HepG2 (cell line): ENCODE results near the gene HIVEP2. TPM values are rescaled to one million over a fixed set of nuclear protein-coding genes. Genes with fewer than 3 reads are reported as not detected.

Experiments used
- ATAC-seq: fragments of 200-7000 bp; cut with Tn5 transposase; 3 replicates; pipeline ENCODE4 v1.9.1; 2020; ENCODE audit warnings: mild to moderate bottlenecking, moderate library complexity
- BruUV-seq: library from RNA; stranded (reverse); fragments of 400-500 nt; replicated peaks from 2 replicates; lab custom pipeline; 2021; lab: Mats Ljungman, UMichigan
- CTCF ChIA-PET: fragments of 300-600 bp; formaldehyde crosslinking; extraction: SDS; loops from one replicate; lab custom pipeline; 2021; ENCODE audit warnings: low total read pairs, inconsistent platforms, low intra/inter-chr PET ratio; lab: Yijun Ruan, JAX
- POLR2A ChIA-PET: fragments of 350-600 bp; sonication (Branson Sonifier 250); formaldehyde crosslinking; loops from one replicate; lab custom pipeline; 2020; ENCODE audit warnings: antibody characterized with exemption, inconsistent platforms; lab: Yijun Ruan, JAX
- DNase-seq: peaks from one replicate; pipeline ENCODE4 v3.0.0-alpha.2; 2015; ENCODE audit warnings: low spot score
- FAIRE-seq: peaks from 3 replicates; lab custom pipeline; 2011; peaks lifted over from hg19 to GRCh38; lab: Jason Lieb, UNC
- H2AFZ ChIP-seq: one replicate; pipeline ENCODE4 v1.6.1; 2011; ENCODE audit warnings: low read length, inconsistent platforms
- H3K27ac ChIP-seq: fragments of 300-600 bp; 3 replicates; pipeline ENCODE4 v1.8.0; 2011; ENCODE audit warnings: mixed run types, mild to moderate bottlenecking, mixed read lengths, low read length, inconsistent platforms; ENCODE audit not compliant: insufficient read depth; ENCODE audit errors: extremely low read length
- H3K27me3 ChIP-seq, 2 experiments: fragments of 200-600 bp in 1 of 2; 2 replicates in 1 of 2; 3 replicates in 1 of 2; pipeline versions ENCODE4 v1.6.0 to v1.8.0; 2011; ENCODE audit warnings: low read length in 2 of 2, mild to moderate bottlenecking in 2 of 2, moderate library complexity in 2 of 2, inconsistent platforms in 1 of 2; ENCODE audit not compliant: insufficient read depth in 2 of 2, control insufficient read depth in 1 of 2
- H3K36me3 ChIP-seq, 2 experiments: fragments of 200-600 bp in 1 of 2; replicated peaks in 1 of 2; 2 replicates in 1 of 2; 3 replicates in 1 of 2; pipeline versions ENCODE4 v1.5.1 to v1.8.0; 2011; ENCODE audit warnings: low read length in 2 of 2, inconsistent platforms in 1 of 2; ENCODE audit not compliant: insufficient read depth in 2 of 2, control insufficient read depth in 1 of 2
- H3K4me1 ChIP-seq: 2 replicates; pipeline ENCODE4 v1.5.1; 2012; ENCODE audit warnings: low read length, inconsistent platforms; ENCODE audit not compliant: insufficient read depth
- H3K4me2 ChIP-seq: 2 replicates; pipeline ENCODE4 v1.6.0; 2011; ENCODE audit warnings: low read depth, low read length, inconsistent platforms
- H3K4me3 ChIP-seq, 3 experiments: fragments of 200-600 bp in 1 of 3; sonication (generic), shearing (Covaris generic) in 1 of 3; replicated peaks in 1 of 3; 2 replicates each; pipeline ENCODE4 v1.5.1; 2011 to 2016; ENCODE audit warnings: low read length in 3 of 3, inconsistent platforms in 2 of 3, low read depth in 2 of 3, mild to moderate bottlenecking in 2 of 3, control low read depth in 1 of 3, mixed read lengths in 1 of 3; ENCODE audit not compliant: insufficient read depth in 1 of 3
- H3K79me2 ChIP-seq: one replicate; pipeline ENCODE4 v1.6.1; 2011; ENCODE audit warnings: low read length, inconsistent platforms; ENCODE audit not compliant: insufficient read depth
- H3K9ac ChIP-seq: 2 replicates; pipeline ENCODE4 v1.6.0; 2011; ENCODE audit warnings: mild to moderate bottlenecking, low read depth, low read length, inconsistent platforms; ENCODE audit not compliant: insufficient read depth
- H3K9me3 ChIP-seq: 2 replicates; pipeline ENCODE4 v1.5.1; 2012; ENCODE audit warnings: mild to moderate bottlenecking, low read length
- H4K20me1 ChIP-seq: 2 replicates; pipeline ENCODE4 v1.6.0; 2011; ENCODE audit warnings: inconsistent platforms, mild to moderate bottlenecking, low read length, moderate library complexity; ENCODE audit not compliant: insufficient read depth
- CENPBD1 ChIP-seq: sonication (generic); formaldehyde crosslinking; IDR thresholded peaks from 2 replicates; pipeline ENCODE4 v1.8.0; 2022; ENCODE audit warnings: missing genetic modification reagents, low read depth, mild to moderate bottlenecking, borderline replicate concordance
- DMAP1 ChIP-seq: IDR thresholded peaks from 2 replicates; pipeline ENCODE4 v1.6.1; 2016
- HNF4G ChIP-seq, 2 experiments: sonication (generic) in 1 of 2; formaldehyde crosslinking in 1 of 2; IDR thresholded peaks; 2 replicates each; pipeline versions ENCODE4 v1.4.0 to v1.6.1; 2011 to 2020; ENCODE audit warnings: borderline replicate concordance in 2 of 2, low read depth in 2 of 2, mild to moderate bottlenecking in 2 of 2, low read length in 1 of 2, missing genetic modification reagents in 1 of 2, moderate library complexity in 1 of 2
- MBD4 ChIP-seq: IDR thresholded peaks from 2 replicates; pipeline ENCODE4 v1.6.1; 2012; ENCODE audit warnings: low read length, inconsistent platforms, borderline replicate concordance
- MED8 ChIP-seq: sonication (generic); formaldehyde crosslinking; IDR thresholded peaks from 2 replicates; pipeline ENCODE4 v1.8.1; 2023; ENCODE audit warnings: mild to moderate bottlenecking, missing genetic modification reagents; ENCODE audit not compliant: insufficient replicate concordance
- MTA1 ChIP-seq: sonication (generic); formaldehyde crosslinking; IDR thresholded peaks from 2 replicates; pipeline ENCODE4 v1.4.0; 2020; ENCODE audit warnings: missing genetic modification reagents, mild to moderate bottlenecking, borderline replicate concordance
- PAX8 ChIP-seq: sonication (generic); formaldehyde crosslinking; IDR thresholded peaks from 2 replicates; pipeline ENCODE4 v1.8.0; 2022; ENCODE audit warnings: mild to moderate bottlenecking, missing genetic modification reagents, borderline replicate concordance
- PCBP2 ChIP-seq: fragments of 200-400 bp; formaldehyde crosslinking; optimal IDR thresholded peaks from 2 replicates; pipeline ENCODE3; 2018; ENCODE audit warnings: low read length, low read depth; ENCODE audit not compliant: poor library complexity, severe bottlenecking
- RFX3 ChIP-seq: IDR thresholded peaks from 2 replicates; pipeline ENCODE4 v1.6.1; 2016; ENCODE audit warnings: missing biosample characterization, missing genetic modification reagents
- SIX1 ChIP-seq: sonication (generic); formaldehyde crosslinking; IDR thresholded peaks from 2 replicates; pipeline ENCODE4 v1.4.0; 2020; ENCODE audit warnings: missing genetic modification reagents, borderline replicate concordance
- SNRNP70 ChIP-seq: fragments of 200-400 bp; formaldehyde crosslinking; IDR thresholded peaks from 2 replicates; pipeline ENCODE4 v1.6.1; 2017; ENCODE audit warnings: mild to moderate bottlenecking, low read depth, low read length, moderate library complexity
- ZNF101 ChIP-seq: sonication (generic); formaldehyde crosslinking; IDR thresholded peaks from 2 replicates; pipeline ENCODE4 v1.4.0; 2020; ENCODE audit warnings: mild to moderate bottlenecking, low read depth, missing genetic modification reagents, borderline replicate concordance
- ZNF557 ChIP-seq: sonication (generic); formaldehyde crosslinking; IDR thresholded peaks from 2 replicates; pipeline ENCODE4 v1.4.0; 2020; ENCODE audit warnings: missing genetic modification reagents
- ZSCAN22 ChIP-seq: sonication (generic); formaldehyde crosslinking; IDR thresholded peaks from 2 replicates; pipeline ENCODE4 v1.4.0; 2020; ENCODE audit warnings: mild to moderate bottlenecking, missing genetic modification reagents
- in situ Hi-C: cut with HindIII; loops from 2 replicates; pipeline ENCODE4 v1.10.0; 2017; ENCODE audit warnings: low pct_unique_long_range_greater_than_20kb; ENCODE audit not compliant: extremely low pct_ligation_motif_present
- intact Hi-C: fragments of 100-400 bp; cut with micrococcal nuclease; formaldehyde crosslinking; loops from one replicate; pipeline ENCODE4 v1.10.0; 2022; ENCODE audit not compliant: unreplicated experiment
- polyA plus RNA-seq, 8 experiments: library from polyadenylated mRNA; depleted of rRNA in 3 of 8; stranded (reverse) in 7 of 8; unstranded in 1 of 8; fragments of >200 nt; fragmentation: Illumina TruSeq in 4 of 8; extraction: Trizol in 4 of 8; gene quantifications; 2 replicates each; pipeline versions ENCODE4 v1.2.1 to v1.2.3, GENCODE V29; 2011 to 2016; ENCODE audit warnings: low read depth in 4 of 8, missing spikeins in 1 of 8, mixed read lengths in 1 of 8; ENCODE audit not compliant: insufficient read depth in 1 of 8
- total RNA-seq, 5 experiments: library from RNA; depleted of rRNA; stranded (reverse); fragments of >200 nt; fragmentation: Illumina TruSeq; extraction: Trizol; gene quantifications; 2 replicates each; pipeline ENCODE4 v1.2.3, GENCODE V29; 2016; ENCODE audit warnings: low read depth in 1 of 5
- TF ChIP-seq, protein P1 (sequence below): sonication (generic); IDR thresholded peaks from 2 replicates; pipeline ENCODE4 v1.6.1; 2016; ENCODE audit warnings: low read depth, borderline replicate concordance

The HIVEP2 gene
- total and polyA plus RNA-seq, 2 of the 13 experiments (the other 11 are each of a cell fraction or from before 2014, with no cell fraction given): 3.4 to 12.9 TPM

DNA sequence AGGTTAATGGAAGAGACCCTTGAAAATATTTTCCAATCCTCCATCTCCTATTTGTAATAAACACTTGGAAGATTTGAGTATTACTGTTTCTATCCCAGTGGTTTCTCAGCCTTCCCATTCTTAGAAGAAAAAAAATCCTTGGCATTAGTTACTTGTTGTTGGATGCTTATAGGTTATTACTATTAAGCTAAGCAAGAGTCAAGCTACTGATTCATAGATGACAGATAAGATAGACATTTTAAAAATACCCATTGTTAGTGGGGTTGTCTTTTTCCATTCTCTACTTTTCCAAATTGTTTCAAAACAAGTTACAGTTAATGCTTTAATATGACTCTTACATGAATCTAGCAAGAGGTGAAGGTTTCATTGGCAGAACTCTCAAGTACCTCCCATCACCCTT lies 158.5 kb downstream of the HIVEP2 start:
- no peak for TF ChIP-seq ZNF101
- TF ChIP-seq MBD4: no peak
- no peak for TF ChIP-seq PCBP2
- no peak for TF ChIP-seq SNRNP70
- no peak for TF ChIP-seq DMAP1 (CRISPR knock-in tag)
- TF ChIP-seq HNF4G (IDR thresholded peaks at IDR 0.05; ENCODE audit: borderline replicate concordance, low read depth, low read length): no peak
- no peak for TF ChIP-seq HNF4G (CRISPR knock-in tag; IDR thresholded peaks at IDR 0.05; ENCODE audit: borderline replicate concordance, low read depth)
- no peak for TF ChIP-seq PAX8 (CRISPR knock-in tag)
- TF ChIP-seq RFX3 (CRISPR knock-in tag): no peak
- TF ChIP-seq, protein P1, sequence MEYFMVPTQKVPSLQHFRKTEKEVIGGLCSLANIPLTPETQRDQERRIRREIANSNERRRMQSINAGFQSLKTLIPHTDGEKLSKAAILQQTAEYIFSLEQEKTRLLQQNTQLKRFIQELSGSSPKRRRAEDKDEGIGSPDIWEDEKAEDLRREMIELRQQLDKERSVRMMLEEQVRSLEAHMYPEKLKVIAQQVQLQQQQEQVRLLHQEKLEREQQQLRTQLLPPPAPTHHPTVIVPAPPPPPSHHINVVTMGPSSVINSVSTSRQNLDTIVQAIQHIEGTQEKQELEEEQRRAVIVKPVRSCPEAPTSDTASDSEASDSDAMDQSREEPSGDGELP: no peak
- no peak for TF ChIP-seq CENPBD1 (CRISPR knock-in tag)
- no peak for TF ChIP-seq ZNF557 (CRISPR knock-in tag)
- no peak for TF ChIP-seq ZSCAN22 (CRISPR knock-in tag)
- no peak for TF ChIP-seq MED8 (CRISPR knock-in tag)
- no peak for TF ChIP-seq MTA1 (CRISPR knock-in tag)
- TF ChIP-seq SIX1 (CRISPR knock-in tag): no peak
- ATAC-seq (no peak), DNase-seq (no peak), FAIRE-seq (no peak)
- Histone ChIP-seq H3K4me3 (no peak overlapping the region), H2AFZ (no peak overlapping the region), H3K9ac (no peak overlapping the region), H3K79me2 (no peaks in the 10 kb centered on the region), H3K9me3 (no peaks in the 10 kb centered on the region), H3K36me3 (no peaks in the 10 kb centered on the region), H4K20me1 (peaks cover 2% of the 10 kb centered on the region; the same call in 1 of the 2 replicates), H3K27ac (no peak overlapping the region), H3K4me2 (no peak overlapping the region), H3K4me1 (peaks cover 10% of the 10 kb centered on the region), H3K27me3 (no peaks in the 10 kb centered on the region)
- ChIA-PET POLR2A (no interaction called here), CTCF (no interaction called here)
- BruUV-seq: no TSS peak
- in situ Hi-C loops: no loop called here
- intact Hi-C loops: no loop called here
